Activated naive CD4-positive, alpha-beta T cell treated with anti-CD3 and anti-CD28 coated beads, Interleukin-2, amount 50 U/mL, for 24 hours (primary cell): ENCODE results near the gene PLCD1.
"Not testable (repeated sequence)": the region's sequence is repeated elsewhere in the genome, so short reads cannot be mapped to it uniquely, and the experiment has no call there.

Source experiments
- H3K27ac Mint-ChIP-seq: one replicate; pipeline ENCODE4 v1.8.0; 2021; ENCODE audit warnings: mild to moderate bottlenecking, mixed read lengths
- H3K27me3 Mint-ChIP-seq: one replicate; pipeline ENCODE4 v1.8.0; 2021; ENCODE audit warnings: mixed read lengths
- H3K36me3 Mint-ChIP-seq: one replicate; pipeline ENCODE4 v1.8.0; 2021; ENCODE audit warnings: mixed read lengths
- H3K4me1 Mint-ChIP-seq: one replicate; pipeline ENCODE4 v1.8.0; 2021; ENCODE audit warnings: mixed read lengths
- H3K4me3 Mint-ChIP-seq: one replicate; pipeline ENCODE4 v1.8.0; 2021; ENCODE audit warnings: mild to moderate bottlenecking, mixed read lengths
- H3K9me3 Mint-ChIP-seq: one replicate; pipeline ENCODE4 v1.8.0; 2021; ENCODE audit warnings: mixed read lengths

Gene PLCD1

DNA sequence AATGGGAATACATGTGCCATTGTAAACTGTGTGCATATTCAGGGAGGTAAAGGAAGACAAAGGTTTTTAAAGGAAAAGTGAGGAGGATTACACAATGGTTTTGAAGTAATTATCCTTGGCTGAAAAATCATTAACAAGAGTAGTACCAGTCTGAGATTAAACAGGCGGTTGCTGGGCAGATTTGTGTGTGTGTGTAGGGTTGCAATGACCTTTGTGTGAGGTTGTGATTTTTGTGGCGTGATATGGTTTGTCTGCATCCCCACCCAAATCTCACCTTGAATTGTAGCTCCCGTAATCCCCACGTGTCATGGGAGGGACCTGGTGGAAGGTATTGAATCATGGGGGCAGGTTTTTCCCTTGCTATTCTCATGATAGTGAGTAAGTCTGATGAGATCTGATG lies 16.6 kb upstream of the PLCD1 start:
- no peak overlapping the region for H3K27ac Mint-ChIP-seq
- no peaks in the 10 kb centered on the region for H3K27me3 Mint-ChIP-seq
- H3K4me3 Mint-ChIP-seq = no peak overlapping the region
- H3K9me3 Mint-ChIP-seq = no peaks in the 10 kb centered on the region
- H3K4me1 Mint-ChIP-seq = no peaks in the 10 kb centered on the region
- peaks cover 3% of the 10 kb centered on the region for H3K36me3 Mint-ChIP-seq

- H3K36me3 Mint-ChIP-seq = peaks cover 3% of the 10 kb centered on the region
- peaks cover 18% of the 10 kb centered on the region for H3K4me1 Mint-ChIP-seq
- H3K4me3 Mint-ChIP-seq = no peak overlapping the region
- H3K27me3 Mint-ChIP-seq = no peaks in the 10 kb centered on the region
- peaks cover under 1% of the 10 kb centered on the region for H3K9me3 Mint-ChIP-seq
- no peak overlapping the region for H3K27ac Mint-ChIP-seq
Observed at GRCh38 chr3:38043486-38043885, 14.0 kb upstream of the PLCD1 start.

GRCh38 chr3:38040401-38040800 lies 11.0 kb upstream of the PLCD1 start:
- Mint-ChIP-seq H3K27me3 (no peaks in the 10 kb centered on the region), H3K36me3 (peaks cover 2% of the 10 kb centered on the region), H3K27ac (peak overlapping the region; percentile 60), H3K4me3 (peak overlapping the region; percentile 79), H3K9me3 (peaks cover 7% of the 10 kb centered on the region), H3K4me1 (peaks cover 29% of the 10 kb centered on the region)

GRCh38 chr3:38039899-38040261 lies 10.4 kb upstream of the PLCD1 start:
- Mint-ChIP-seq H3K27me3 (no peaks in the 10 kb centered on the region), H3K4me1 (peaks cover 29% of the 10 kb centered on the region), H3K36me3 (peaks cover 2% of the 10 kb centered on the region), H3K27ac (peak overlapping the region; percentile 60), H3K4me3 (peak overlapping the region; percentile 79), H3K9me3 (peaks cover 7% of the 10 kb centered on the region)

GRCh38 chr3:38039101-38039898 lies 9.9 kb upstream of the PLCD1 start, which contains the start of gene DLEC1:
Gene DLEC1, plus strand, starts transcription at chr3:38039208. Its CDS starts 18 bp downstream, at chr3:38039226.
- Mint-ChIP-seq H3K9me3 (peaks cover 7% of the 10 kb centered on the region), H3K27ac (peak within 1 kb of the TSS; percentile 60), H3K4me1 (peaks cover 29% of the 10 kb centered on the region), H3K36me3 (peaks cover 2% of the 10 kb centered on the region), H3K27me3 (no peaks in the 10 kb centered on the region), H3K4me3 (peak within 1 kb of the TSS; percentile 79)

DNA sequence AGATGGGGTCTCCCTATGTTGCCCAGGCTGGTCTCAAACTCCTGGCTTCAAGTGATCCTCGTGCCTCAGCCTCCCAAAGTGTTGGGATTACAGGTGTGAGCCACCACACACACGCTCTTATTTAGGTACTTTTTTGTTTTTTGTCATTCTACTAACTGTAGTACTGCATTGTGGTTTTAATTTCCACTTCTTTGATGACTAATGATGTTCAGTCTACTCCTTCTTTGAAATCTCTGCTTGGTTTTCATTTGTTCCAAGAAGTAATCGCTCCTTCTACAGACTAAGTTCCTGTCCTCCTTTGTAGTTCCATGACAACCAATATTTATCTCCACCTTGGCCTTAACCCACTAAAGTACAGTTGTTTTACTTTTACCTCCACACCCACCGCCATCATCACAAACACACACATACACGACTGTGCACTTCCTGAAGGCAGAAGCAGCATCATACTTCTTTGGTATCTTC lies 9.0 kb upstream of the PLCD1 start:
- H3K4me1 Mint-ChIP-seq = peaks cover 29% of the 10 kb centered on the region
- H3K4me3 Mint-ChIP-seq = peak overlapping the region; percentile 79
- peaks cover under 1% of the 10 kb centered on the region for H3K27me3 Mint-ChIP-seq
- peak overlapping the region; percentile 53 for H3K27ac Mint-ChIP-seq
- H3K36me3 Mint-ChIP-seq = peaks cover 2% of the 10 kb centered on the region
- H3K9me3 Mint-ChIP-seq = peaks cover 7% of the 10 kb centered on the region

DNA sequence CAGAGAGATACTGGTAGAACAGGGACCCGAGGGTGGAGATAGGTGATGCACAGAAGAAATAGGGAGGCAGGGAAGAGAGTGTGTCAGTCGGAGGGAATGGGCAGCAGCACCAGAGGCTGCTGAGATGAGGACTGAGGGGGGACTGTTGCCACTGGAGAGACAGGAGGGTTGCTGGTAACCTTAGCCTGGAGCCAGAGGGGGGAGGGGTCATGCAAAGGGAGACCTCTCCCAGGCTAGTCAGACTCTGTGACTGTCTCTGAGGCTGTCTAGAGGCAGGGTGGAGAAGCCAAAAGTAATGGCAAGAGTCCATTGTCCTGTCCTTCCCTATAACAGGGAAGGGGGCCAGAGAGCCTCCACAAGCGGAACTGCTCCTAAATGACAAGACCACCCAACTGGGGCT lies 7.5 kb upstream of the PLCD1 start:
- Mint-ChIP-seq H3K9me3 (peaks cover 7% of the 10 kb centered on the region), H3K4me1 (peaks cover 29% of the 10 kb centered on the region), H3K27me3 (peaks cover 4% of the 10 kb centered on the region), H3K27ac (peak overlapping the region; percentile 42), H3K4me3 (no peak overlapping the region), H3K36me3 (peaks cover 2% of the 10 kb centered on the region)

GRCh38 chr3:38036286-38036685 lies 6.8 kb upstream of the PLCD1 start:
- Mint-ChIP-seq H3K27me3 (peaks cover 4% of the 10 kb centered on the region), H3K27ac (peak overlapping the region; percentile 42), H3K9me3 (peaks cover 7% of the 10 kb centered on the region), H3K4me3 (no peak overlapping the region), H3K4me1 (peaks cover 33% of the 10 kb centered on the region), H3K36me3 (peaks cover 2% of the 10 kb centered on the region)

DNA sequence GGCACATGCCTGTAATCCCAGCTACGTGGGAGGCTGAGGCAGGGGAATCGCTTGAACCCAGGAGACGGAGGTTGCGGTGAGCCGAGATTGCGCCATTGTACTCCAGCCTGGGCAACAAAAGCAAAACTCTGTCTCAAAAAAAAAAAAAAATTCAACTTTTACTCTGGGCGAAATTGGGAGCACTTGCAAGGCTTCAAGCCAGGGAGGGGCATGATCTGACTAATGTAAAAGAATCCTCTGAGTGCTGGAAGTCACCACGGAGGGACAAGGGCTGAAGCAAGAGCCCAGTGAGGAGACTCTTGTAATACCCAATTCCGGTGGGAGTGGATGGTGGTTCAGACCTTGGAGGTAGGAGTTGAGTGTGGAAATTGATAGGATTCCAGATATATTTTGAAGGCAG lies 4.9 kb upstream of the PLCD1 start:
- H3K27ac Mint-ChIP-seq, H3K27me3 Mint-ChIP-seq, H3K9me3 Mint-ChIP-seq, H3K4me3 Mint-ChIP-seq, H3K36me3 Mint-ChIP-seq: not testable (repeated sequence)
- H3K4me1 Mint-ChIP-seq = peaks cover 27% of the 10 kb centered on the region

- not testable (repeated sequence) for H3K9me3 Mint-ChIP-seq, H3K36me3 Mint-ChIP-seq, H3K27me3 Mint-ChIP-seq, H3K4me3 Mint-ChIP-seq, H3K27ac Mint-ChIP-seq
- peaks cover 25% of the 10 kb centered on the region for H3K4me1 Mint-ChIP-seq
Observed at GRCh38 chr3:38033586-38033985, 4.1 kb upstream of the PLCD1 start.

- Mint-ChIP-seq H3K4me1 (peaks cover 18% of the 10 kb centered on the region), H3K27ac (no peak overlapping the region), H3K9me3 (no peaks in the 10 kb centered on the region), H3K27me3 (peaks cover 11% of the 10 kb centered on the region), H3K36me3 (no peaks in the 10 kb centered on the region), H3K4me3 (no peak overlapping the region)
Observed at GRCh38 chr3:38032328-38032865, 3.0 kb upstream of the PLCD1 start.

GRCh38 chr3:38031022-38031994 lies 1.9 kb upstream of the PLCD1 start:
- H3K9me3 Mint-ChIP-seq = no peaks in the 10 kb centered on the region
- peaks cover 18% of the 10 kb centered on the region for H3K4me1 Mint-ChIP-seq
- H3K27ac Mint-ChIP-seq = peak overlapping the region; percentile 53
- H3K36me3 Mint-ChIP-seq = no peaks in the 10 kb centered on the region
- peaks cover 11% of the 10 kb centered on the region for H3K27me3 Mint-ChIP-seq
- H3K4me3 Mint-ChIP-seq = peak overlapping the region; percentile 50

DNA sequence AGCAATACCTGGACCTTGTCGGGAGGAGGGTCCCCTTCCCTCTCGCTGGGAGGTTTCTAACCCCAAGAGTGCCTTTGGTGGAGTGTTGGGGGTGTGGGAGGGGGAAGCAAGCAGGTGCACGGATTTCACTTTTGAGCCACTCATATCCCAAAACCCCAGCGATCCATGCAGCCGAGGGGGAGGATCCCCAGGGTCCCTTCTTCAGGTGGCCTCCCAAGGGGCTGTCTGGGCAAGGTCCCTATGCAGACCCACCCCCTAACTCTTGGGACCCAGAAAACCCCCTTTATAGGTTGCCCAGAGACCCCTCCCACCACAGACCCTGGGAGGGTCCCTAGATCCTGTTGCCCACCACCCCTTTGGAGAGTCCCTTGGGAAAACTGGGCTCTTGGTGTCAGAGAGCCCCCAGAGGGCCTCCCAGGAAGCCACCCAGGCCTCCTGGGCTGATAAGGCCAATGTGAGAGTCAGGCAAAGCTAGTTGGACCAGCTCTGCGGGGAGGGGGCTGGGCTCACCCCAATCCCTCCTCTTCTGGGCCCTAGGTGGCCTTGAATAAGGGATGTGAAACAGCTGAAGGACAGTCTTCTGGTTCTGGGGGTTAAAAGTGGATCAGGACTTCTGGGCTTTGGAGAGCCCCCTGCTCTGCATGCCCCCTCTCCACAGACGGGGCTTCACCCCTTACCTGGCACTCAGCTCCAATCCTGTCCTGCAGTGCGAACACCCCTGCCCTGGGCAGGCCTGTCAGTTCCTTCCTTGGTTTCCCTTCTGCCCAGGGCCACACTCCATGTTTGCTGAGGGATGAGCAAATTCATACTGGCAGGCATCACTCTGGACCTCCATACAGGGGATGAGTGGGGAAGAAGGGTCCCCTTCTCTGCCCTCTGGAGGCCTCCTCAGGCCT lies 932 bp upstream of the PLCD1 start:
- Mint-ChIP-seq H3K36me3 (no peaks in the 10 kb centered on the region), H3K27me3 (peaks cover 11% of the 10 kb centered on the region), H3K4me3 (peak overlapping the region; percentile 44), H3K27ac (no peak overlapping the region), H3K4me1 (peaks cover 24% of the 10 kb centered on the region), H3K9me3 (no peaks in the 10 kb centered on the region)

DNA sequence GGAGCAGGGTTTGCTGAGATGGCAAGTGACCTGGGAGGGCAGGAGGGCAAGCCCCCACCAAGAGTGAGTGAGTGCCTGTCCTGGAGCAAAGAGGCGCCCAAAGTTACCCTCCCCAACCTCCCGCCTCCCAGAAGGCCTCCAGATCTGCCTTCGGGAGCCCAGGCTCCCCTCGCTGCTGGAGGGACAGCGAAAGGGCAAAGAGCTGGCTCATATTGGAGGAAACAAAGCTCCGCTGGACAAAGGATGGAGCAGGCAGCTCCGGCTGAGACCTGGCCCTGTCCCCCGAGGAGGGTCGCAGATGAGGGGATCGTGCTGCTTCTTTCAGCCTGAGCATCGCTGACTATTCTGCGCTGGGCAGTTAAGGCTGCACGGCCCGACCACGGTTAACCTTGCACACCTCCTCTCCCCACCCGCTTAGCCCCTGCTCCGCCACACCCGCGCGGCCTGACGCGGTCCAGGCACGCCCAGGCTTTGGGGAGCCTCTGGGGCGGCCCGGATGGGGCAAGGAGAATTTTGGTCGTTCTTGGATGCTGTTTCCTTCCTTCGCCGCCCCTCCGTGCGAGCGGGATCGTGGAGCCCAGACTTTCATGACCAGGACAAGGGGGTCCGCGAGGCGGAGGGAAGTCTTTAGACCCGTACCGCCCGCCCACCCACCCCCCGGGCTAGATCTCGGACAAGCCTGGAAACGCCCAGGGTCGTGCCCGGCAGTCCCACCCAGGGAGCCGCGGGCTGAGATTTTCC lies 651 bp downstream of the PLCD1 start:
- Mint-ChIP-seq H3K27me3 (peaks cover 11% of the 10 kb centered on the region), H3K27ac (no peak overlapping the region), H3K9me3 (no peaks in the 10 kb centered on the region), H3K4me3 (peak overlapping the region; percentile 82), H3K36me3 (no peaks in the 10 kb centered on the region), H3K4me1 (peaks cover 35% of the 10 kb centered on the region)
